BE2C (cell line): ENCODE measurements around the gene PFKL.

Source experiments
- DNase-seq: peaks from one replicate; pipeline ENCODE4 v3.0.0-alpha.2; 2020
- H3K27me3 ChIP-seq: fragments of 250-450 bp; sonication (Bioruptor Pico); 2 replicates; pipeline ENCODE4 v1.5.1; 2020; ENCODE audit warnings: mild to moderate bottlenecking
- H3K36me3 ChIP-seq: fragments of 250-450 bp; sonication (Bioruptor Pico); 2 replicates; pipeline ENCODE4 v1.5.1; 2020; ENCODE audit warnings: mild to moderate bottlenecking
- H3K4me1 ChIP-seq: fragments of 250-450 bp; sonication (Bioruptor Pico); 2 replicates; pipeline ENCODE4 v1.5.1; 2020
- H3K4me3 ChIP-seq: 2 replicates; pipeline ENCODE4 v1.5.1; 2011; ENCODE audit warnings: low read depth, low read length
- H3K9me3 ChIP-seq: fragments of 250-450 bp; sonication (Bioruptor Pico); 2 replicates; pipeline ENCODE4 v1.5.1; 2020
- CTCF ChIP-seq: IDR thresholded peaks from 2 replicates; pipeline ENCODE4 v1.5.1; 2012; ENCODE audit warnings: mild to moderate bottlenecking, low read depth, low read length

The PFKL gene

GRCh38 chr21:44293551-44294231, 6.2 kb upstream of the PFKL start:
- no peak for TF ChIP-seq CTCF
- Histone ChIP-seq H3K36me3 (no peaks in the 10 kb centered on the region), H3K4me3 (no peak overlapping the region), H3K4me1 (no peaks in the 10 kb centered on the region), H3K9me3 (no peaks in the 10 kb centered on the region), H3K27me3 (no peaks in the 10 kb centered on the region)
- no peak for DNase-seq

GRCh38 chr21:44294391-44295162, 5.3 kb upstream of the PFKL start:
- Histone ChIP-seq H3K4me3 (no peak overlapping the region), H3K9me3 (no peaks in the 10 kb centered on the region), H3K4me1 (no peaks in the 10 kb centered on the region), H3K27me3 (no peaks in the 10 kb centered on the region), H3K36me3 (no peaks in the 10 kb centered on the region)
- no peak for DNase-seq
- TF ChIP-seq CTCF = no peak

GRCh38 chr21:44295163-44295573, 4.7 kb upstream of the PFKL start:
- H3K36me3 ChIP-seq = no peaks in the 10 kb centered on the region
- no peak for DNase-seq
- no peaks in the 10 kb centered on the region for H3K4me1 ChIP-seq
- no peak for TF ChIP-seq CTCF
- H3K4me3 ChIP-seq = no peak overlapping the region
- H3K9me3 ChIP-seq = no peaks in the 10 kb centered on the region
- no peaks in the 10 kb centered on the region for H3K27me3 ChIP-seq

- DNase-seq = no peak
- Histone ChIP-seq H3K36me3 (no peaks in the 10 kb centered on the region), H3K4me3 (no peak overlapping the region), H3K27me3 (no peaks in the 10 kb centered on the region), H3K9me3 (no peaks in the 10 kb centered on the region), H3K4me1 (no peaks in the 10 kb centered on the region)
- no peak for TF ChIP-seq CTCF
Observed at GRCh38 chr21:44295646-44296045, 4.2 kb upstream of the PFKL start.

- Histone ChIP-seq H3K36me3 (no peaks in the 10 kb centered on the region), H3K4me1 (no peaks in the 10 kb centered on the region), H3K27me3 (no peaks in the 10 kb centered on the region), H3K9me3 (no peaks in the 10 kb centered on the region), H3K4me3 (no peak overlapping the region)
- no peak for DNase-seq
- TF ChIP-seq CTCF = no peak
Observed at GRCh38 chr21:44296103-44296519, 3.7 kb upstream of the PFKL start.

GRCh38 chr21:44296916-44297315, 2.9 kb upstream of the PFKL start:
- Histone ChIP-seq H3K27me3 (no peaks in the 10 kb centered on the region), H3K4me3 (no peak overlapping the region), H3K4me1 (no peaks in the 10 kb centered on the region), H3K36me3 (no peaks in the 10 kb centered on the region), H3K9me3 (no peaks in the 10 kb centered on the region)
- no peak for TF ChIP-seq CTCF
- no peak for DNase-seq
